Fibroblast of mammary gland (primary cell): Measurements from ENCODE around the gene C16orf54.
"Not testable (repeated sequence)": the region's sequence is repeated elsewhere in the genome, so short reads cannot be mapped to it uniquely, and the experiment has no call there.

Experiments used
- DNase-seq: peaks from one replicate; pipeline ENCODE4 v3.0.0-alpha.2; 2010; ENCODE audit warnings: low read depth
- H3K4me3 ChIP-seq: 2 replicates; pipeline ENCODE4 v1.5.1; 2011; ENCODE audit warnings: low read depth, mild to moderate bottlenecking, low read length, moderate library complexity; ENCODE audit not compliant: control insufficient read depth
- TF ChIP-seq, protein P1 (sequence below): conservative IDR thresholded peaks from 2 replicates; pipeline ENCODE4 v1.5.1; 2011; ENCODE audit warnings: low read depth, low read length, inconsistent platforms; ENCODE audit not compliant: control insufficient read depth, insufficient read depth

Gene C16orf54, protein sequence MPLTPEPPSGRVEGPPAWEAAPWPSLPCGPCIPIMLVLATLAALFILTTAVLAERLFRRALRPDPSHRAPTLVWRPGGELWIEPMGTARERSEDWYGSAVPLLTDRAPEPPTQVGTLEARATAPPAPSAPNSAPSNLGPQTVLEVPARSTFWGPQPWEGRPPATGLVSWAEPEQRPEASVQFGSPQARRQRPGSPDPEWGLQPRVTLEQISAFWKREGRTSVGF

DNA sequence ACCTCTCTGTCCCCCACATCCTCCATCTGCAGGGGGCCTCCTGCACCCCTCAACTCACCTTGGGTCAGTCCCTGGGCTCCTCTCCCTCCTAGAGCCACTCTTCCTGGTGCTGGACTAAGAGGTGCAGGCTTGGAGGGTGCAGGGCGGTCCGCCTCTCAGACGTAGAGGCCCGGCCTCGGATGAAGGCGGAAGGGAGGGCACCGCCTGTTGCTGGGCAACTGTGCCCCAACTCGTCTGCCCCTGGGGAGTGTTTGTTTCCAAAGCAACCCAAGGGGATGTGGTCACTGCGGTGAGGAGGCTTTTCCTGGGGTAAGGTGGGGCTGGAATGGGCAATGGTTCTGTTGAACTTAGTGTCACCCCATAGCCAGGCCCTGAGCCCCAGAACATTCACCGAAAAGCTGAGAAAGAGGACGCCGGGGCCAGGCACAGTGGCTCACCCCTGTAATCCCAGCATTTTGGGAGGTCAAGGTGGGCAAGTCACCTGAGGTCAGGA is at the start of gene C16orf54:
TSS of gene C16orf54 (minus strand) at position 138 of the 493 bp plus-strand sequence. CDS start 1,039 bp downstream, outside the sequence.
- no peak for DNase-seq
- TF ChIP-seq, protein P1, sequence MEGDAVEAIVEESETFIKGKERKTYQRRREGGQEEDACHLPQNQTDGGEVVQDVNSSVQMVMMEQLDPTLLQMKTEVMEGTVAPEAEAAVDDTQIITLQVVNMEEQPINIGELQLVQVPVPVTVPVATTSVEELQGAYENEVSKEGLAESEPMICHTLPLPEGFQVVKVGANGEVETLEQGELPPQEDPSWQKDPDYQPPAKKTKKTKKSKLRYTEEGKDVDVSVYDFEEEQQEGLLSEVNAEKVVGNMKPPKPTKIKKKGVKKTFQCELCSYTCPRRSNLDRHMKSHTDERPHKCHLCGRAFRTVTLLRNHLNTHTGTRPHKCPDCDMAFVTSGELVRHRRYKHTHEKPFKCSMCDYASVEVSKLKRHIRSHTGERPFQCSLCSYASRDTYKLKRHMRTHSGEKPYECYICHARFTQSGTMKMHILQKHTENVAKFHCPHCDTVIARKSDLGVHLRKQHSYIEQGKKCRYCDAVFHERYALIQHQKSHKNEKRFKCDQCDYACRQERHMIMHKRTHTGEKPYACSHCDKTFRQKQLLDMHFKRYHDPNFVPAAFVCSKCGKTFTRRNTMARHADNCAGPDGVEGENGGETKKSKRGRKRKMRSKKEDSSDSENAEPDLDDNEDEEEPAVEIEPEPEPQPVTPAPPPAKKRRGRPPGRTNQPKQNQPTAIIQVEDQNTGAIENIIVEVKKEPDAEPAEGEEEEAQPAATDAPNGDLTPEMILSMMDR = no peak
- H3K4me3 ChIP-seq = no peak within 1 kb of the TSS

DNA sequence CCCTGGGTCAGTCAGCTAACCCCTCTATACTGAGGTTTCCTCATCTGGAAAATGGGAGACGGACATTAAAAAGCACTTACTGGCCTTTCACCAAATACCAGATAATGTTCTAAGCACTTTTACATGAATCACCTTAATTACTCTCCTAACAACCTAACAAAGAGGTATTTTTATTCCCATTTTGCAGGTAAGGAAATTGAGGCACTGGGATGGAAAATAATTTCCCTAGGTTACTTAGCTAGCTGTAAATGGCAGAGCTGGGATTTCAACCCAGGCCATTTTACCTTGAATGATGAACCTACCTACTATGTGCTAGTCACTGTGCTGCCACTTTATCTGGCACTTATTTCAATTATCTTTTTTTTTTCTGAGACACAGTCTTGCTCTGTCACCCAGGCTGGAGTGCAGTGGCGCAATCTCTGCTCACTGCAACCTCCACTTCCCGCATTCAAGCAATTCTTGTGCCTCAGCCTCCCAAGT is 48.5 kb upstream of the C16orf54 start:
- DNase-seq = no peak
- TF ChIP-seq, protein P1 = no peak
- H3K4me3 ChIP-seq = no peak overlapping the region

DNA sequence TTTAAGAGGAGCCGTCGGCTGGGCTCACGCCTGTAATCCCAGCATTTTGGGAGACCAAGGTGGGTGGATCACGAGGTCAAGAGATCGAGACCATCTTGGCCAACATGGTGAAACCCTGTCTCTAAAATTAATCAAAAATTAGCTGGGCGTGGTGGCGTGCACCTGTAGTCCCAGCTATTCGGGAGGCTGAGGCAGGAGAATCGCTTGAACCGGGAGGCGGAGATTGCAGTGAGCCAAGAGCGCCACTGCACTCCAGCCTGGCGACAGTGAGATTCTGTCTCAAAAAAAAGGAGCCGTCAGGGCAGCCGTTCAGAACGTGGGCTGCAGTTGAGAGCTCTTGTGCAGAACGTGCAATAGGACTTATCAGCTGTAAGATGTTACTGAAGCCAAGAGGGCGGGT is 47.4 kb upstream of the C16orf54 start:
- H3K4me3 ChIP-seq, DNase-seq: not testable (repeated sequence)

DNA sequence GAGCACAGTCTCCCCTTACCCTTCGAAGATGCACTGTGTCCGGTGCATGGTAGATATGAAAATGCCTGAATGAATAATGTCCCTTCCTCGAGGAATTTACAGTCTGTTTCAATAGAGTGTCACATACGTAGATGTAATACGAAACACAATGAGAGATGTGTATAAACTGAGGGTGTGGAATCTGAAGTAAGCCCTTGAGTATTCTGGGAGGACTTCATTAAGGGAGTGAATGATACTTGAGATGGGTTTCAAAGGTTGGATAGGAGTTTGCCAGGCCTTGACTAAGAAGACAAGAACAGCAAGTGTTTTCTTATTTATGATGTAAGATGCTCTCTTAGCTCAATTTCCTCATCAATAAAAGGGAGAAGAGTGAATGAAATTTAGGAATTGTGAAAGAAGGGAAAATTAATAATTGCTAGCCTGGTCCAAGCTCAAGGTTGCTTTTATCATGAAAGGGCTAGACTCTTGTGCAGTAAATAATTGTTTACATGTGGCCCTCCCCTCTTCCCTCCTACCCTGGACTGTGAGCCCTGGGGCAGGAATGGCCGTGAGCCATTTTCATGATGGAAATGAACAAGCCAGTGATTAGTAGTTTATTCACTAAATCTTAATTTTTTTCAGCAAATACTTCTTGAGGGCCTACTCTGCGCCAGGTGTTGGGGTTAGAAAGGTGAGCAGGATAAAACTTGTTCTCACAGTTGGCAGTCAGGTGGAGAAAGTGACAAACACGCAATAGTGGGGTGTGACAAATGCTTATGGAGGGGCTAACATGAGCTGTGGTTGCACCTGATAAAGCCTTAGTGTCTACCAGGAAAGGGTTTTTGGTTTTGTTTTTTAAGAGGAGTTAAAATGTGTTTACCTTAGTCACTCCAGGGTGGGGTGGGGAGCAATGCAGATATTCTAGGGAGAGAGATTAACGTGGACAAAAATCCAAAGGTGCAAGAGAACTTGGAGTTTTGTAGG is 46.3 kb upstream of the C16orf54 start:
- peak overlapping the region; percentile 94 for H3K4me3 ChIP-seq
- TF ChIP-seq, protein P1 = no peak

DNA sequence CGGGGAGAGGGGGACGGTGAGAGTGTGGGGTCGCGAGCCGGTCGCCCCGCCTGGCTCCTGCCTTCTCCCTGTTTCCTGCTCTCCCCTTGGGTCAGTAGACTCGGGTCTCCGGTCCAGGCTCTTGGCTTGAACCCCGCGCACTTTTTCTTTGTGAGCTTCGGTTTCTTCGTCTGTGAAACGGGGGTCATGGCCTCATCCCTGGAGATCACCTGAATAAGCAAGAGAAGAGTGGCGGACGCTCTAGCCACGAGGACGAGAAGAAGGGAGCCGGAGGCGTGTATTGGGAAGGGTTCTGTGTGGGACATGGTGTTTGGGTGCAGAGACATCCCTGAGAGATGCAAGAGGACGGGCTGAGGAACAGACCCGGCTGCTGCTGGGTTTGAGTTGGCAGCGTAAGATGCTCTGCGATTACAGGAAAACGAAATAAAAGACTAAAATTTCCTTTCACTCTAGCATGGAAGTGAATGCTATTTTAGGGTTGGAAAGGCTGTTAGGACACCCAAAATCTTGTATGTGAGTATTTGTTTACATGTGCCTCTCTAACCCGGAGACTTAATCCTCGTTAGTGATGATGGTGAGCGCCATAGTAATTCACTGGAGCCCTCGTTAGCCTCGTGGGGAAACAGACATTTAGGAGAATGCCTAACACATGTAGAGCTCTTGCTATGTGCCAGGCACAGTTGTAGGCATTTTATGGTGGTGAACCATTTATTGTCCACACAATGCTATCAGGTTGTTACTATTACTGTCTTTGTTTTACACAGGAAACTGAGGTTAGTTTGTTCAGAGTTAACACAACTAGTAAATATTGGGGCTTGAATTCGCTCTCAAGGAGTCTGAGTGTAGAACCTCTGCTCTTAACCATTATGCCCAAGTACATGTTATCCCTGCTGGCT is 45.4 kb upstream of the C16orf54 start:
- peak overlapping the region; percentile 94 for H3K4me3 ChIP-seq
- TF ChIP-seq, protein P1 = no peak
- DNase-seq = no peak

More for the DNA sequence above, 46.3 kb upstream of the C16orf54 start:
- DNase-seq = no peak

DNA sequence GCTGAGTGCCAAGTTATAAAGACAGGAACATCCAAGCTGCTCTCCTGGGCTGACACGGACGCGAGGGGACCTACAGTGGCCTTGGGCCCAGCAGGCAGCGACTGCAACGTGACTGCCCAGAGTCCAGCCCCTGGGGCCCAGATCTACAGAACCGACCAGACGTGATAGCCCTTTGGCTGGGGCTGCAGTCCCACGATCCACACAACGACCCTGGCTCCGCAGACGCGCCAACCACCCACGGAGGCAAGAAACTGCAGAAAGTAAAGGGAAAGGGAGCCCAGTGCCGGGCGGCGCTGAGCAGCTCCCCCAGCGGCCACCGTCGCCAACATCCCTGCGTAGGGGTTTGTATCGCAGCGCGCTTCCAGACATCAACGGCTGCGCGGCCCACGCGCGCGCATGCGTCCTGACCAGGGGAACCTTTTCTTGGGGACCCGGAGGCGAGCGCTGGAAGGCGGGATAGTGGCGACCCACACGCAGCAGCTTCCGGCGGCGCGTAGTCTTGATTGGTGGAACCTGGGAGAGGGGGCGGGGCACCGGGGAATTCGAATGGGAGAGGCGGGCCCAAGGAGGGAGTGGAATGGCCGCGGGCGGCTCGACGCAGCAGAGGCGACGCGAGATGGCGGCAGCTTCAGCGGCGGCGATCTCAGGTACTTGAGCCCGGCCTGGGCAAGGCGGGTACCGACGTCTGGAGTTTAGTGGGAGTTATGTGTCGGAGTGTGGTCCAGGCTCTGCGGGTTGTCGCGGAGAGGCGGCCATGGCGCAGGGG is 44.6 kb upstream of the C16orf54 start, which contains the start of gene KIF22:
TSS of gene KIF22 (plus strand) at position 569 of the 766 bp plus-strand sequence. CDS start at position 578, 9 bp downstream.
- peak; percentile 98 for DNase-seq
- peak within 1 kb of the TSS; percentile 94 for H3K4me3 ChIP-seq
- TF ChIP-seq, protein P1 = peak; percentile 49
